Activated CD8-positive, alpha-beta T cell treated with anti-CD3 and anti-CD28 coated beads, Interleukin-2, amount 10 ng/mL, durations not matched to agents 7 days and 5 days (primary cell): ENCODE measurements around the gene SLC43A1. TPM values are rescaled to one million over a fixed set of nuclear protein-coding genes. Genes with fewer than 3 reads are reported as not detected.

Experiments
- ATAC-seq: fragments of 150-1000 bp; cut with Tn5 transposase; one replicate; pipeline ENCODE4 v1.10.0; 2021; ENCODE audit warnings: moderate library complexity
- CTCF ChIA-PET: fragments of 350-600 bp; sonication (Branson Sonifier 250); formaldehyde crosslinking; loops from one replicate; lab custom pipeline; 2021; ENCODE audit warnings: antibody characterized with exemption; lab: Charles Lee
- POLR2A ChIA-PET: fragments of 350-600 bp; sonication (Branson Sonifier 250); formaldehyde crosslinking; loops from one replicate; lab custom pipeline; 2021; ENCODE audit warnings: antibody characterized with exemption; lab: Charles Lee
- DNase-seq: peaks from one replicate; pipeline ENCODE4 v3.0.0-alpha.2; 2020
- H3K27ac Mint-ChIP-seq: one replicate; pipeline ENCODE4 v1.8.0; 2021; ENCODE audit warnings: mild to moderate bottlenecking, mixed read lengths
- H3K27me3 Mint-ChIP-seq: one replicate; pipeline ENCODE4 v1.8.0; 2021; ENCODE audit warnings: low read depth, mixed read lengths
- H3K36me3 Mint-ChIP-seq: one replicate; pipeline ENCODE4 v1.8.0; 2021; ENCODE audit warnings: low read depth, mixed read lengths
- H3K4me1 Mint-ChIP-seq: one replicate; pipeline ENCODE4 v1.8.0; 2021; ENCODE audit warnings: low read depth, mixed read lengths
- H3K4me3 Mint-ChIP-seq: one replicate; pipeline ENCODE4 v1.8.0; 2021; ENCODE audit warnings: mild to moderate bottlenecking, mixed read lengths
- H3K9me3 Mint-ChIP-seq: one replicate; pipeline ENCODE4 v1.8.0; 2022; ENCODE audit warnings: mixed read lengths; ENCODE audit not compliant: insufficient read depth
- total RNA-seq, 2 experiments: library from RNA; stranded (reverse); gene quantifications; one replicate each; pipeline ENCODE4 v1.2.3, GENCODE V29; 2021

Gene SLC43A1
- total RNA-seq, 2 experiments from 2014 or later = 26.4 to 28.4 TPM

GRCh38 chr11:57484141-57484710 lies 31.3 kb downstream of the SLC43A1 start:
- Mint-ChIP-seq H3K9me3 (no peaks in the 10 kb centered on the region), H3K27me3 (peaks cover 25% of the 10 kb centered on the region), H3K27ac (no peak overlapping the region), H3K36me3 (peaks cover 24% of the 10 kb centered on the region), H3K4me1 (peaks cover 10% of the 10 kb centered on the region), H3K4me3 (no peak overlapping the region)
- ATAC-seq (no peak), DNase-seq (no peak)
- ChIA-PET POLR2A (interaction anchor here (1.0 kb wide), 2 partner anchors 11 to 227 kb away, joined by 3 read pairs; no protein-coding TSS in a partner anchor), CTCF (interaction anchor here (0.7 to 9.8 kb wide), 21 partner anchors 9 to 160 kb away, joined by 3 to 239 read pairs (median 4); partner anchors contain the start of genes P2RX3, RTN4RL2 and SLC43A3)

DNA sequence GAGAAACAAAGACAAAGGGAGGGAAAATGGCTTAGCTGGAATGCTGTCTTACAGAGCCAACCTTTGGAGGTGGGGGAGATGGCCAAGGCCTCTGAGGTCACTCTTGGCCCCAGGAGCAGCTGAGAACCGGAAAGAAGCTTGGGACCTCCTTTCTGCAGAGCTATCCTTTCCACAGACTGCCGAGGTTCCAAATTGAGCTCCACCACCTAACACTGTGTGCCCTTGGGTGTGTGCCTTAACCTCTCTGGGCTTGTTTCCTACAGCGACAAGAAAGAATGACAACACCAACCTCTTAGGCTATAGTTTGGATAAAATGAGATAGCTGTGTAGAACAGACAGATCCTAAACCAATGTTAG lies 32.0 kb downstream of the SLC43A1 start:
- no peaks in the 10 kb centered on the region for H3K9me3 Mint-ChIP-seq
- H3K27me3 Mint-ChIP-seq = peaks cover 27% of the 10 kb centered on the region
- H3K36me3 Mint-ChIP-seq = peaks cover 20% of the 10 kb centered on the region
- DNase-seq = no peak
- ChIA-PET POLR2A (interaction anchor here (1.0 kb wide), 2 partner anchors 11 to 228 kb away, joined by 3 read pairs; no protein-coding TSS in a partner anchor), CTCF (interaction anchor here (0.7 to 9.8 kb wide), 21 partner anchors 8 to 161 kb away, joined by 3 to 239 read pairs (median 4); partner anchors contain the start of genes RTN4RL2 and SLC43A3)
- no peak overlapping the region for H3K27ac Mint-ChIP-seq
- ATAC-seq = no peak
- H3K4me3 Mint-ChIP-seq = no peak overlapping the region
- H3K4me1 Mint-ChIP-seq = peaks cover 10% of the 10 kb centered on the region

- Mint-ChIP-seq H3K27ac (no peak overlapping the region), H3K4me1 (peaks cover 10% of the 10 kb centered on the region), H3K36me3 (peaks cover 18% of the 10 kb centered on the region), H3K4me3 (no peak overlapping the region), H3K9me3 (no peaks in the 10 kb centered on the region), H3K27me3 (peaks cover 30% of the 10 kb centered on the region)
- DNase-seq (peak; percentile 61), ATAC-seq (peak; percentile 71)
- CTCF ChIA-PET = interaction anchor here (0.7 to 9.8 kb wide), 22 partner anchors 9 to 162 kb away, joined by 3 to 239 read pairs (median 4); partner anchors contain the start of genes RTN4RL2 and SLC43A3
- POLR2A ChIA-PET = interaction anchor here (1.0 kb wide), 1 partner anchor 229 kb away, joined by 3 read pairs; no protein-coding TSS in a partner anchor
Observed at GRCh38 chr11:57482782-57483561, 32.5 kb downstream of the SLC43A1 start.

DNA sequence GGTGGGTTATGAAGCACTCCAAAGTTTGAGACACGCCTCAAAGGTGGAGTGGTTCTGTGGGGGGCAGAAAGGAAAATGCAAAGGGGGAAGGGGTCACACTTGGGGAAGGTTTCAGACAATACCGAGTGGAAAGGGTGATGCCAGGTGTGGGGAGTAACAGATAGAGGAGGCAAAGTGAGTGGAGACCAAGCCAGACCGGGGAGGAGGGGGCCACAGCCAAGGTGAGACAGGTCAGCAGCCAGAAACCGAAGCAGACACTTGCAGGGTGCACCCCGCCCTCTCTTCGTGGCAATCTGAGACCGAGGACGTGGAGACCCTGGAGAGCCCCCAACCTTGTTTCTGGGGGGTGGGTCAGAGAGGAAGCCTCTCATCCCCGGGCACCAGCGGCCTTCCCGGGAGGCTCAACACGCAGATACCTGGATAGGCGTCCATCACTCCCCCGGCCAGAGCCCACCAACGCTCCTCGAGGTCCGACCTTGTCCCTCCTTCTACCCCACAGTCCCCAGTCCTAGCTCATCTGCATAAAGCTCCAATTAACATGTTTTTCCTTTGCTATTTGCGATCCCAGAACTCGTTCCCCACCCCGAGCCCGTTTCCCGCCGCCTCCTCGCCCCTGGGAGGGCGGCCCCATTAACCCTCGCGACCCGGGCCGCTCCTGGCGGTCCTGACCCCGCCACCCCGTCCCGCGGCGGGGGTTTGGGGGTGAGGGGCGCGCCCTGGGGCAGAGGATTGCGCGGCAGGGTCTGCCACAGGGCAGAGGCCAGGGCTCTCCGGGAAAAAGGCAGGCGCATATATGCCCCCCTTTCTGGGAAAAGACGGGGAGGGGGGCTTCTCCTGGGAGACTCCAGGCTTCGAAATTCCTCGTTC lies 33.4 kb downstream of the SLC43A1 start:
- peaks cover 14% of the 10 kb centered on the region for H3K4me1 Mint-ChIP-seq
- peaks cover 35% of the 10 kb centered on the region for H3K27me3 Mint-ChIP-seq
- H3K27ac Mint-ChIP-seq = no peak overlapping the region
- DNase-seq = no peak
- peaks cover 13% of the 10 kb centered on the region for H3K36me3 Mint-ChIP-seq
- ATAC-seq = no peak
- POLR2A ChIA-PET = no interaction called here
- no peaks in the 10 kb centered on the region for H3K9me3 Mint-ChIP-seq
- no peak overlapping the region for H3K4me3 Mint-ChIP-seq
- CTCF ChIA-PET = interaction anchor here (0.9 to 9.8 kb wide), 12 partner anchors 9 to 139 kb away, joined by 3 to 239 read pairs (median 4); partner anchors contain the start of genes RTN4RL2 and SLC43A3

- POLR2A ChIA-PET = no interaction called here
Observed at GRCh38 chr11:57481315-57481714, 34.2 kb downstream of the SLC43A1 start.

GRCh38 chr11:57480409-57481137 lies 34.9 kb downstream of the SLC43A1 start:
- POLR2A ChIA-PET = no interaction called here
- no peak overlapping the region for H3K27ac Mint-ChIP-seq

More at GRCh38 chr11:57481315-57481714, 34.2 kb downstream of the SLC43A1 start:
- Mint-ChIP-seq H3K4me3 (no peak overlapping the region), H3K9me3 (no peaks in the 10 kb centered on the region), H3K27me3 (peaks cover 39% of the 10 kb centered on the region), H3K4me1 (peaks cover 20% of the 10 kb centered on the region), H3K36me3 (peaks cover 13% of the 10 kb centered on the region), H3K27ac (no peak overlapping the region)
- ATAC-seq (no peak), DNase-seq (no peak)
- CTCF ChIA-PET = interaction anchor here (0.7 to 9.8 kb wide), 11 partner anchors 10 to 154 kb away, joined by 3 to 239 read pairs (median 5); partner anchors contain the start of genes RTN4RL2 and SLC43A1

GRCh38 chr11:57479911-57480310 lies 35.6 kb downstream of the SLC43A1 start:
- H3K27ac Mint-ChIP-seq = no peak overlapping the region
- no peak overlapping the region for H3K4me3 Mint-ChIP-seq
- CTCF ChIA-PET = interaction anchor here (0.5 to 9.8 kb wide), 8 partner anchors 12 to 61 kb away, joined by 3 to 239 read pairs (median 5); partner anchors contain the start of genes RTN4RL2 and SLC43A1
- DNase-seq = no peak
- ATAC-seq = no peak
- peaks cover 6% of the 10 kb centered on the region for H3K36me3 Mint-ChIP-seq
- H3K27me3 Mint-ChIP-seq = peaks cover 39% of the 10 kb centered on the region
- POLR2A ChIA-PET = no interaction called here
- H3K9me3 Mint-ChIP-seq = no peaks in the 10 kb centered on the region
- peaks cover 32% of the 10 kb centered on the region for H3K4me1 Mint-ChIP-seq

More at GRCh38 chr11:57480409-57481137, 34.9 kb downstream of the SLC43A1 start:
- DNase-seq (peak; percentile 87), ATAC-seq (peak; percentile 68)
- H3K36me3 Mint-ChIP-seq = peaks cover 10% of the 10 kb centered on the region
- H3K9me3 Mint-ChIP-seq = no peaks in the 10 kb centered on the region
- H3K27me3 Mint-ChIP-seq = peaks cover 39% of the 10 kb centered on the region
- peaks cover 27% of the 10 kb centered on the region for H3K4me1 Mint-ChIP-seq
- CTCF ChIA-PET = interaction anchor here (0.7 to 9.8 kb wide), 13 partner anchors 11 to 155 kb away, joined by 3 to 239 read pairs (median 3); partner anchors contain the start of genes RTN4RL2 and SLC43A1
- H3K4me3 Mint-ChIP-seq = no peak overlapping the region

GRCh38 chr11:57479021-57479663 lies 36.4 kb downstream of the SLC43A1 start:
- ChIA-PET POLR2A (no interaction called here), CTCF (interaction anchor here (0.6 to 9.8 kb wide), 6 partner anchors 13 to 189 kb away, joined by 3 to 239 read pairs (median 10); partner anchors contain the start of gene RTN4RL2)
- Mint-ChIP-seq H3K27me3 (peaks cover 39% of the 10 kb centered on the region), H3K36me3 (peaks cover 4% of the 10 kb centered on the region), H3K4me1 (peaks cover 40% of the 10 kb centered on the region), H3K9me3 (no peaks in the 10 kb centered on the region), H3K27ac (no peak overlapping the region), H3K4me3 (no peak overlapping the region)
- no peak for DNase-seq
- no peak for ATAC-seq

- no peak for ATAC-seq
- ChIA-PET POLR2A (interaction anchor here (0.5 kb wide), 1 partner anchor 47 kb away, joined by 4 read pairs; no protein-coding TSS in a partner anchor), CTCF (interaction anchor here (0.6 to 9.8 kb wide), 7 partner anchors 12 to 1677 kb away, joined by 3 to 239 read pairs (median 9); partner anchors contain the start of gene RTN4RL2)
- Mint-ChIP-seq H3K9me3 (no peaks in the 10 kb centered on the region), H3K36me3 (no peaks in the 10 kb centered on the region), H3K4me1 (peaks cover 48% of the 10 kb centered on the region), H3K27ac (no peak overlapping the region), H3K27me3 (peaks cover 35% of the 10 kb centered on the region), H3K4me3 (no peak overlapping the region)
- no peak for DNase-seq
Observed at GRCh38 chr11:57477507-57478189, 37.9 kb downstream of the SLC43A1 start.
